OCI-LY1 (cell line): Measurements from ENCODE around the gene GFPT2.

Experiments used
- H2AFZ ChIP-seq: fragments of 200-600 bp; sonication (generic), shearing (Covaris generic); 2 replicates; pipeline ENCODE4 v1.6.0; 2014; ENCODE audit warnings: antibody characterized with exemption, mild to moderate bottlenecking, low read length
- H3F3A ChIP-seq: fragments of 200-600 bp; sonication (generic), shearing (Covaris generic); 2 replicates; pipeline ENCODE4 v1.6.0; 2014; ENCODE audit warnings: mild to moderate bottlenecking, antibody characterized with exemption, low read length, moderate library complexity; ENCODE audit not compliant: insufficient read depth
- H3K27ac ChIP-seq: fragments of 200-600 bp; sonication (generic); 2 replicates; pipeline ENCODE4 v1.5.1; 2014; ENCODE audit warnings: low read length, mixed run types, mild to moderate bottlenecking, low read depth; ENCODE audit not compliant: poor library complexity, severe bottlenecking
- H3K27me3 ChIP-seq: fragments of 200-600 bp; sonication (generic); 2 replicates; pipeline ENCODE4 v1.6.0; 2014; ENCODE audit warnings: antibody characterized with exemption, mild to moderate bottlenecking, low read length, moderate library complexity; ENCODE audit not compliant: insufficient read depth
- H3K36me3 ChIP-seq: fragments of 200-600 bp; sonication (generic); 2 replicates; pipeline ENCODE4 v1.6.1; 2014; ENCODE audit warnings: mild to moderate bottlenecking, antibody characterized with exemption, low read length, moderate library complexity, mixed read lengths; ENCODE audit not compliant: insufficient read depth
- H3K4me1 ChIP-seq: fragments of 200-600 bp; sonication (generic); 2 replicates; pipeline ENCODE4 v1.5.1; 2014; ENCODE audit warnings: mild to moderate bottlenecking, low read length, moderate library complexity; ENCODE audit not compliant: insufficient read depth, severe bottlenecking
- H3K4me2 ChIP-seq: fragments of 200-600 bp; sonication (generic), shearing (Covaris generic); 2 replicates; pipeline ENCODE4 v1.6.1; 2014; ENCODE audit warnings: low read length
- H3K4me3 ChIP-seq: fragments of 200-600 bp; sonication (generic); 2 replicates; pipeline ENCODE4 v1.5.1; 2014; ENCODE audit warnings: low read length, low read depth, mild to moderate bottlenecking, mixed read lengths; ENCODE audit not compliant: poor library complexity, severe bottlenecking
- H3K79me2 ChIP-seq: fragments of 200-600 bp; shearing (Covaris generic); 2 replicates; pipeline ENCODE4 v1.6.1; 2016; ENCODE audit warnings: mixed run types, low read length, mixed read lengths; ENCODE audit not compliant: insufficient read depth
- H3K9ac ChIP-seq: fragments of 200-600 bp; sonication (generic), shearing (Covaris generic); 2 replicates; pipeline ENCODE4 v1.6.1; 2014; ENCODE audit warnings: mild to moderate bottlenecking, low read length, mixed read lengths
- H3K9me2 ChIP-seq: fragments of 200-600 bp; sonication (generic), shearing (Covaris generic); 2 replicates; pipeline ENCODE4 v1.6.1; 2014; ENCODE audit warnings: low read depth, mild to moderate bottlenecking, low read length, mixed read lengths
- H3K9me3 ChIP-seq: fragments of 200-600 bp; shearing (Covaris generic); 2 replicates; pipeline ENCODE4 v1.6.1; 2014; ENCODE audit warnings: low read length, mixed read lengths
- H4K20me1 ChIP-seq: fragments of 200-600 bp; sonication (generic), shearing (Covaris generic); 2 replicates; pipeline ENCODE4 v1.6.0; 2016; ENCODE audit warnings: mild to moderate bottlenecking, low read length; ENCODE audit not compliant: insufficient read depth
- CTCF ChIP-seq: fragments of 200-600 bp; sonication (generic), shearing (Covaris generic); IDR thresholded peaks from 2 replicates; pipeline ENCODE4 v1.5.1; 2017; ENCODE audit warnings: mild to moderate bottlenecking, antibody characterized with exemption, low read length, moderate library complexity, mixed read lengths
- EZH2 ChIP-seq: fragments of 200-600 bp; sonication (generic), shearing (Covaris generic); IDR thresholded peaks from 2 replicates; pipeline ENCODE4 v1.8.0; 2017; ENCODE audit warnings: borderline replicate concordance, mixed run types, mild to moderate bottlenecking, antibody characterized with exemption, low read length, moderate library complexity, mixed read lengths

The GFPT2 gene

GRCh38 chr5:180333661-180334060, 19.5 kb downstream of the GFPT2 start:
- no peaks in the 10 kb centered on the region for H3K4me1 ChIP-seq

GRCh38 chr5:180332861-180333260, 20.3 kb downstream of the GFPT2 start:
- 0 out of 2 replicates have a peak, but pooled peaks cover 6% of the 10 kb centered on the region for H3K27me3 ChIP-seq
- no peaks in the 10 kb centered on the region for H3K9me2 ChIP-seq
- no peaks in the 10 kb centered on the region for H3K9me3 ChIP-seq
- no peaks in the 10 kb centered on the region for H3K79me2 ChIP-seq
- H3K4me1 ChIP-seq: peaks cover 4% of the 10 kb centered on the region
- no peak overlapping the region for H2AFZ ChIP-seq
- no peak overlapping the region for H3K4me2 ChIP-seq
- H3K4me3 ChIP-seq: no peak overlapping the region
- H3K36me3 ChIP-seq: no peaks in the 10 kb centered on the region
- no peak overlapping the region for H3K27ac ChIP-seq
- no peaks in the 10 kb centered on the region for H4K20me1 ChIP-seq
- no peaks in the 10 kb centered on the region for H3F3A ChIP-seq
- no peak overlapping the region for H3K9ac ChIP-seq
- no peak for TF ChIP-seq CTCF
- TF ChIP-seq EZH2: no peak

More at GRCh38 chr5:180333661-180334060, 19.5 kb downstream of the GFPT2 start:
- no peak overlapping the region for H3K27ac ChIP-seq
- H2AFZ ChIP-seq: no peak overlapping the region
- H3K9me2 ChIP-seq: no peaks in the 10 kb centered on the region
- H3K9me3 ChIP-seq: no peaks in the 10 kb centered on the region
- no peaks in the 10 kb centered on the region for H3K36me3 ChIP-seq
- H3F3A ChIP-seq: no peaks in the 10 kb centered on the region
- no peak overlapping the region for H3K9ac ChIP-seq
- H3K27me3 ChIP-seq: 0 out of 2 replicates have a peak, but pooled peaks cover 6% of the 10 kb centered on the region
- no peak for TF ChIP-seq EZH2
- TF ChIP-seq CTCF: no peak
- H3K79me2 ChIP-seq: no peaks in the 10 kb centered on the region
- H3K4me3 ChIP-seq: no peak overlapping the region
- no peaks in the 10 kb centered on the region for H4K20me1 ChIP-seq
- no peak overlapping the region for H3K4me2 ChIP-seq

GRCh38 chr5:180332051-180332517, 21.1 kb downstream of the GFPT2 start:
- Histone ChIP-seq H2AFZ (no peak overlapping the region), H3K27me3 (0 out of 2 replicates have a peak, but pooled peaks cover 6% of the 10 kb centered on the region), H4K20me1 (no peaks in the 10 kb centered on the region), H3K9me2 (no peaks in the 10 kb centered on the region), H3K9me3 (no peaks in the 10 kb centered on the region), H3K4me3 (no peak overlapping the region), H3K4me1 (peaks cover 4% of the 10 kb centered on the region), H3K27ac (no peak overlapping the region), H3K9ac (no peak overlapping the region), H3K4me2 (no peak overlapping the region), H3F3A (no peaks in the 10 kb centered on the region), H3K36me3 (no peaks in the 10 kb centered on the region), H3K79me2 (no peaks in the 10 kb centered on the region)
- TF ChIP-seq EZH2 (no peak), CTCF (no peak)
